ENCODE results near the gene IMPG2. TPM values are rescaled to one million over a fixed set of nuclear protein-coding genes. Genes with fewer than 3 reads are reported as not detected.

The IMPG2 gene
- total RNA-seq, 2 experiments from 2014 or later: 0.06 TPM

DNA sequence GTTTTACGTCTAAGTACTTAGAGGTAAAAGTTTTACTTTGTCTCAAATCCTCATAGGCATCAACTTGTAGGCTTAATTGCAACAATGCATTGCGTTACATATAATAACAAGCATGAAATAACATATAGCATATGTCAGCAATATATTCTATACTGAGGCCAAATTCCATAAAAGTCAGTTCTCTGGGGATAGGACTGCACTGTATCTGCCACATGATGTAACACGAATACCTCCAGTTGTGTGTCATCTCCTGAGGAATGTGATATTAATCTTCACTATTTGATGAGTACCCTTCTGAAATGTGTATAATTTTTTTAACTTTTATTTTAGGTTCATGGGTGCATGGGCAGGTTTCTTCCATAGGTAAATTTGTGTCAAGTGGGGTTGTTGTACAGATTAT lies 126.4 kb downstream of the IMPG2 start:
- ChIA-PET POLR2A (no interaction called here), CTCF (no interaction called here)

GRCh38 chr3:101189796-101190195 lies 130.6 kb downstream of the IMPG2 start:
- POLR2A ChIA-PET: no interaction called here
- CTCF ChIA-PET: no interaction called here

- CTCF ChIA-PET: no interaction called here
- POLR2A ChIA-PET: no interaction called here
Observed at GRCh38 chr3:101189176-101189575, 131.2 kb downstream of the IMPG2 start.

GRCh38 chr3:101185341-101185740 lies 135.0 kb downstream of the IMPG2 start:
- POLR2A ChIA-PET: no interaction called here
- CTCF ChIA-PET: no interaction called here

GRCh38 chr3:101184111-101184510 lies 136.3 kb downstream of the IMPG2 start:
- ChIA-PET POLR2A (no interaction called here), CTCF (no interaction called here)

- ChIA-PET CTCF (no interaction called here), POLR2A (no interaction called here)
Observed at GRCh38 chr3:101183151-101183550, 137.2 kb downstream of the IMPG2 start.

- POLR2A ChIA-PET: no interaction called here
- CTCF ChIA-PET: no interaction called here
Observed at GRCh38 chr3:101182734-101183133, 137.6 kb downstream of the IMPG2 start.

- CTCF ChIA-PET: no interaction called here
- POLR2A ChIA-PET: no interaction called here
Observed at GRCh38 chr3:101181801-101182200, 138.6 kb downstream of the IMPG2 start.

DNA sequence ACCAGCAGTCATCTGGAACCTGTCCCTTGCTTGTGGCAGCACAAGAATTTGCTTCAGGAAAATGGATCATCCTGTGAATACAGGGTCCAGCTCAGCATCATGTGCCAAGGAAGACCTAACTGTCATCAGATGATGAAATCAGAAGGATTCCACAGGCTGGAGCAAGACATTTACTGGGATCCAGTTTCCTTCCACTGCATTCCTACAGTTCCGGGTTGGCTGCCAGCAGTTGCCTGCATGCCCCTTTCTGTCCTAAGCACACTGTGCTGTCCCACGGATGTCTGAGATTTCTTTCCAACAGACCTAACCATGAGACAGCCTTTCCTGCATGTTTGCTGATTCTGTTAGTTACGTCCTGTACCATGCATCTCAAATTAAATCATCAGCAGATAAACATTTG lies 140.7 kb downstream of the IMPG2 start:
- CTCF ChIA-PET: no interaction called here
- POLR2A ChIA-PET: no interaction called here

DNA sequence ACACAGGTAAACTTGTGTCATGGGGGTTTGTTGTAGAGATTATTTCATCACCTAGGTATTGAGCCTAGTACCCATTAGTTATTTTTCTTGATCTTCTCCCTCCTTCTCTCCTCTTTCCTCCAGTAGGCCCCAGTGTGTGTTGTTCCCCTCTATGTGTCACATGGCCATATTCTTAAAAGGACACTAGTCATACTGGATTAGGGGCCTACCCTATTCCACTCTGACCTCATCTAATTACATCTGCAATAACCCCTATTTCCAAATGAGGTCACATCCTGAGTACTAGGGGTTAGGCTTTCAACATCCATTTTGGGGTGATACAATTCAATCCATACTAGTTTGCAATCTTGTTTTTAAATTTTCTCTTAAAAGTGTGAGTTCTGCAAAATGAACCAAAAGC lies 142.8 kb downstream of the IMPG2 start:
- POLR2A ChIA-PET: no interaction called here
- CTCF ChIA-PET: no interaction called here

Other genes with a start within 250 kb of the IMPG2 start
- 1 to 10 TPM; 8.6 to 9.3 TPM for gene SENP7, start 192.6 kb upstream of the IMPG2 start, total RNA-seq
- 10 to 100 TPM; 72.4 to 74.6 TPM for gene TRMT10C, start 241.3 kb upstream of the IMPG2 start, total RNA-seq